Stimulated activated CD4-positive, alpha-beta T cell treated with anti-CD3 and anti-CD28 coated beads, TNF-alpha, amount 100 ng/mL, for 4 hours (primary cell): Measurements from ENCODE around the gene DHRS3.

Experiments
- DNase-seq, 3 experiments: peaks; one replicate each; pipeline ENCODE4 v3.0.0-alpha.2; 2020; ENCODE audit warnings: low read depth in 3 of 3

DHRS3 gene

DNA sequence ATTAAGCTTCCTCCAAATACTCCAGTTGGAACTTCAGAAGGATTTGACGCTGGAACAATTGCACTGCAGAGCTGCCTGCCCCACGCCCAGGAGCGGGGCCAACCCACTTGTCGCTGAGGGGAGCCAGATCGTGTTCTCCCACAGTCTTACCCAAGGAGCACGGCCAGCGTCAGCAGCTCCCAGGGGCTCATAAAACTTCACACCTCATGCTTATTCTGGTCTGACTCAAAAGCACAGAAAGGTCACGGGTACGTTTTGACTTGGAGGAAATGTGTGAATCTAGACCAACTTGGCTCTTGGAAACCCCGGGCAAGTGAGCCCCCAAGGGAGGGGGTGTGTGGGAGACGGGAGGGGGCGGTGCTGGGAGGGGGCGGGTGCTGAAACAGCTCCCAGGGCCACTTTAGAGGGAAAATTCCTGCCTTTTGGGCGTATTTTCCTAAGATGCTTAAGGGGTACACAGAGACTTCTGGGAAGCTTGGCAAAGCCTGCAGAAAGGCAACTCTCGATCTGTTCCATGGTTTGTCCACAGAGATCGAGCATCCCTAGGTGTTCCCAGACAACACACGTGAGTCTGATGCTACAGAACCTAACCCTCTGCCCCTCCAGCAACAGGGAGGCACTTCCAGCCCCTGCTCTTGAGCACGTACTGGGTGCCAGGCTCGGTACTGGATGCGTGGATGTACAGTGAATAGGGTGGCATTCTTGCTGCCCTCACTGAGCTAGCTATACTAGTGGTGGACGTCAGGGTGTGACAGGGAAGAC, 98.9 kb downstream of the DHRS3 start:
- peak in 1 of 3 experiments; percentile 3 for DNase-seq
